GM18861 (cell line): ENCODE measurements around the gene CRISPLD2.

Experiments used
- ATAC-seq: cut with Tn5 transposase; IDR thresholded peaks from one replicate; pipeline ENCODE4 v1.9.1; 2021; ENCODE audit not compliant: unreplicated experiment

The CRISPLD2 gene

DNA sequence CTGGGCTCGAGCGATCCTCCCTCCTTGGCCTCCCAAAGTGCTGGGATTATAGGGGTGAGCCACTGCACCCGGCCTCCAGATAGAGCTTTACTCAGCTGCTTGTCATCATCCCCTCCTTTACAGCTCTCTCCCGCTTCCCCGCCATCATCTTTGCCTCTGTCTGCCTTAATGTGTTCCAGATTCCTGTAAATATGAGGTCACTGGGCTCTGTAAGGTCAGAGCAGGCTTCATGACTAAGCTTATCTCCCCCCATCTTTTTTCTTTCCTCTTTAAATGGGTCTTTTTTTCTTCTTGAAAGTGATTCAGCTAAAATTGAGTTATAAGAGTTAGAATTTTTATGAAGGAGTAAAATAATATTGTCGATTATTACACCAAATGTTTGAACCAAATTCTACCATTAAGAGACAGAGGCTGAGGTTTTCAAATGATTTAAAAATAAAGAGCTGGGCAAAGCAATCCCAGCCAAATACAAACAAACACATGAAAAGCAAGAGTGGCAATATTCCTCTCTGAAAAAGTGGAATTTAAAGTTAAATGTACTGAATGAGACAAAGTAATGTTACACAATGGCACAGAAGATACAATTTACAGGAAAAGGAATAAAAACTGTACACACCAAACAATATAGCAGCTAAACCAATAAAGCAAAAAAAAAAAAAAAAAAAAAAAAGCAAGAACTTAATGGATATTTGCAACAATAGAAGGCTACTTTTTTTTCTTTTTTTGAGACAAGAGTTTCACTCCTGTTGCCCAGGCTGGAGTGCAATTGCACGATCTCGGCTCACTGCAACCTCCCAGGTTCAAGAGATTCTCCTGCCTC is 62.1 kb downstream of the CRISPLD2 start:
- no peak for ATAC-seq

DNA sequence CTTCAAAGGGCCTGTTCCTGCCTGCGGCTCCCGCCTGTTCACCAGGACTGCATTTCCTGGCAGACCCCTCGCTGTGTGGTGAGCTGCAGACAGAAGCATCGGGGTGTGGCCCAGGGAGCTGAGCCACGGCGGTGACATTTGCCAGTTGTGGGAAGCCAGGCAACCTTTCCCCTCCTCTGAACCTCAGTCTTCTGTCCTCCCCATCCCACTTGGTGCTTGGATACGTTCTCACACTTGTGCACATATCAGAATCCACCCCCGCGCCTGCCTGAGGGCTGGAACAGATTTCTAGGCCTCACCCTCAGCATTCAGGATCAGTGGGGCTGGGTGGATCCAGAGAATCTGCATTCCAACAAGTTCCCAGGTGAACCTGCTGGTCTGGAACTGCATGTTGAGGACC is 63.5 kb downstream of the CRISPLD2 start:
- no peak for ATAC-seq

DNA sequence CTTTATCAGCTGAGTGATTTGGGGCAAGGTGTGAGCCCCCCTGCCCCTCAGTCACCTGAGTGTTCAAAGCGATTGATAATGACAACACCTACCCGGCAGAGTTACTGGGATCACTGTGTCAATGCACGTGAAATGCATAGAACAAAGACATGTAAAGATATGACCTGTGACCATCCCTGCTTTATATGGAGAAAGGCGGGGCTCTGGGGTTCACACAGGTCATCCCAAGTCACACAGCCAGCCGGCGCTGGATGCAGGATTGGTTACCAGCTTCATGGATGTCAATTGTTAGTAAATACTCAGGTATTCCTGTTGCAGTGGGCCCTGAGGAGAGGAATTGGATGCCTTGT is 64.4 kb downstream of the CRISPLD2 start:
- no peak for ATAC-seq

DNA sequence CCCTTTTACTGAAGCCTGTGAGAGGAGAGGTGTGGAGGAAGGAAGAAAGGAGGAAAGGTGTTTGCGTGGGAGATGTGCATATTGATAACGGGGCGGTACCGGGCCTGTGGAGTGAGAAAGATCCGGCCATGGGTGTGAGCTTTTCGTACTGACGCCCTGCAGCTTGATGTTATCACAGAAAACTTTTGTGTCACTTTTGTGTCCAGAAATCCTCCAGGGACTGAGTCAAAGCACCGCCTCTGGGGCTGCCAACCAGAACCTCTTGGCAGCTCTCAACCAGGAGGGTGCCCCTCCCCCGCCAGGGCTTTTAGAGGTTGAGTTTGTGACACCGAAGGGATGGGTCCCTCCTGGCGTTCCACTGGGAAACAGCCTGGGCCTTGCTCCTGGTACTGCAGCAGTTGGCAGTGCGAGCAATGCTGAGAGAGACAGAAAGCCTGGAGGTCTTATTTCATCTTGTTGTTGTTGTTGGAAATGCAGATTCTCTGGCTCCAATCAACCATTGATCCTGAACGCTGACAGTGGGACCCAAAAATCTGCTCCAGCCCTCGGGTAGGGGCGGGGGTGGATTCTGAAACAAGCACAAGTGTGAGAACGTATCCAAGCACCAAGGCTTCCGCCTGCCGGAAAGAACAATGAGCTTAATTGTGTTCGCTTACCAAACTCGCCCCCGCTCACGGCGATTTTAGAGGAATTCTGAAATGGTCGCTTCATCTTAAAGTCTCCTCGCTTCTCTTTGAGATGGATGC is 65.0 kb downstream of the CRISPLD2 start:
- no peak for ATAC-seq

DNA sequence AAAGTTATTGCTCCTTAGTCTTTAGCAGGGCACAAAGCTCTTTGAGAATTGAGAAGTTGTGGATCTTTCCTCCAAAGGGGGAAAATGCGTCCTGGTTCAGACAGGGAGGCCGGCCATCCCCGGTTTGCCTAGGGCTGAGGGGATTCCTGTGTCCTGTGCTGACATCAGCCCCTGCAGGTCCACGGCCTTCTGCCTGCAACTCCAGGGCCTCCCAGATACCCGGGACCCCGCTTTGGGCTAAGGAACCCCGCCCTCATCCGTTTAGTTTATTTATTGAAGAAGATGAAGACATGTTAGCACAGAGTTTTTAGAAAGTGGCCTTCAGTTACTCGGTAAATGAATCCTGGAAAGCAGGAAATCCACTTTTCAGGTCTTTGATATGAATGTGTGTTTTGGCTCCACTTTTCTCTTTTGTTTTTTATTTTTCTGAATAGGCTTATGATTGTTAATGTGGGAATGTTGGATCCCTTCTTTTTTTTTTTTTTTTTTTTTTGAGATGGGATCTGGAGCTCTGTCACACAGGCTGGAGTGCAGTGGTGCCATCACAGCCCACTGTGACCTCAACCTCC is 65.6 kb downstream of the CRISPLD2 start:
- ATAC-seq = no peak

DNA sequence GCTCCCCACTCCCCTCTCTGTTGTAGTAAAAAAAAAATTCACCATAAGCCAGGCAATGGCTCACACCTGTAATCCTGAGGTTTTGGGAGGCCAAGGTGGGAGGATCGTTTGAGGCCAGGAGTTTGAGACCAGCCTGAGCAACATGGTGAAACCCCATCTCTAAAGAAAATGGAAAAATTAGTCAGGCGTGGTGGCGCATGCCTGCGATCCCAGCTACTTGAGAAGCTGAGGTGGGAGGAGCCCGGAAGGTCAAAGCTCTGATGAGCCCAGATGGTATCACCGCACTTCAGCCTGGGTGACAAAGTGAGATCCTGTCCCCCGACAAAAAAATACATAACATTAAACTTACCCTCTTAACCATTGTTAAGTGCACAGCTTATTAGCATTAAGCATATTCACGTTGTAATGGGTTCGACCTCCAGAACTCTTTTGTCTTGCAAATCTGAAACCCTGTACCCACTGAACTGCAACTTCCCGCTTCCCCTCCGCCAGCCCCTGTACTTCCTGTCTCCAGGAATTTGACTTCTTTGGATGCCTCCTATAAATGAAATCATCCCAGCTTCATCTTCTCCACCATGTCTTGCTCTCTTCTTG is 66.8 kb downstream of the CRISPLD2 start:
- no peak for ATAC-seq

DNA sequence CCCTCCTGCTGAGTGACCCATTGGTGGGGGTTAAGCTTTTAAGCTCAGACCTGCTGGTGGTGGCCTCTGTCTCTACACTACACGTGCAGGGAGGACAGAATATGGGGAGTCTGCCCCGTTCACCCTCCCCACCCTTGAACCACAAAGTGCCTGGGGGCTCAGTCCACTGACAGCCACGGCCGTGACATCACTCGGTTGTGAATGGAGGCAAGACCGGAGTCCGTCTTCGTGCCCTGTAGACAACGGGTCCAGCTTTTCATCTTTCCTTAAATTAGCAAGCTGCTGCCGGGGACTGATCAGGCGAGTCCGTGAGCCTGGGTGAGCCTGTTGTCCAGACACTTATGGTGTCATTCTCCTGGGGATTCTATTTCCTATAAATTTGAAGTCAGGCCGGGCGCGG is 67.4 kb downstream of the CRISPLD2 start:
- ATAC-seq = no peak

DNA sequence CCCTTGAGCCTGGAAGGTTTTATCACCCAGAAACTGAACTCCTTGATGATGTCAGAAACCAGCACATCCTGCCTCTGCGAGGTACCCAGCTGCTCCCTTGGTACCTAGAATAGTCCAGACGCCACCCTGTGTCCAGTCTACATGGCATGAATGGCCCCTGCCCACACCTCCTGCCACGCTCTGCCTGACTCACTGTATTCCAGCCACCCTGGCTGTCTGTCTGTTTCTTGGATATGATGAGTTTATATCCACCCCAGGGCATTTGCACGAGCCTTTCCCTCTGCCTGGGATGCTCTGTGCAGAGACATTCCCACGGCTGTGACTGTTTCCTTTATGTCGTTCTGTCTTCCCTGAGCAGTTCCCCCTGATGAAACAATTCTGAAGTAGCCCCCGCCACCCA is 68.7 kb downstream of the CRISPLD2 start:
- ATAC-seq = no peak

DNA sequence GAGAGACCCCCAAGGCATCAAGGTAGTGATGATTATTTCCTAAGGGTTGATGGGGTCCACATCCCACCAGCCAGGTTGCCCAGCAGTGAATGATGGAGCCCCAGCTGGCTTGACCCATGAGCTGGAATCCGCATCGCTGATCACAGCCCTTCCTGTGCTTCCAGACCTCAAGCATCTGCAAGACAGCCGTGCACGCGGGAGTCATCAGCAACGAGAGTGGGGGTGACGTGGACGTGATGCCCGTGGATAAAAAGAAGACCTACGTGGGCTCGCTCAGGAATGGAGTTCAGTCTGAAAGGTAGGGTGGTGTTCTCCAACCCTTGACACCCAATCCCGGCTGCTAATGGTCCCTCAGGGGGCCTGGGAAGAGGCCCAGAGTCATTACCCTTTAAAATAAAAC is 69.3 kb downstream of the CRISPLD2 start:
- no peak for ATAC-seq

DNA sequence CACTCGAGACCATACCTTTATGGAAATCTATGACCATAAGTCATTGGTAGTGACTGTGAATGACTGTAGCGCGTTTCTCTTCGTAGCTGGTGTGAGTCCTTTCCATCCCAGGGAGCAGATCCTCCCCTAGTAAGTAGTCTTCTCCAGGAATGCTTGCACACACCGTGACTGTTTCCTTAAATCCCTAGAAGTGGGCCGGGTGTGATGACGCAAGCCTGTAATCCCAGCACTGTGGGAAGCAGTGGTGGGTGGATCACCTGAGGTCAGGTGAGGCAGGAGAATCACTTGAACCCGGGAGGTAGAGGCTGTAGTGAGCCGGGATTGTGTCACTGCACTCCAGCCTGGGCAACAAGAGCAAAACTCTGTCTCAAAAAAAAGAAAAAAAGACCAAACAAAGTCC is 70.6 kb downstream of the CRISPLD2 start:
- ATAC-seq = no peak

DNA sequence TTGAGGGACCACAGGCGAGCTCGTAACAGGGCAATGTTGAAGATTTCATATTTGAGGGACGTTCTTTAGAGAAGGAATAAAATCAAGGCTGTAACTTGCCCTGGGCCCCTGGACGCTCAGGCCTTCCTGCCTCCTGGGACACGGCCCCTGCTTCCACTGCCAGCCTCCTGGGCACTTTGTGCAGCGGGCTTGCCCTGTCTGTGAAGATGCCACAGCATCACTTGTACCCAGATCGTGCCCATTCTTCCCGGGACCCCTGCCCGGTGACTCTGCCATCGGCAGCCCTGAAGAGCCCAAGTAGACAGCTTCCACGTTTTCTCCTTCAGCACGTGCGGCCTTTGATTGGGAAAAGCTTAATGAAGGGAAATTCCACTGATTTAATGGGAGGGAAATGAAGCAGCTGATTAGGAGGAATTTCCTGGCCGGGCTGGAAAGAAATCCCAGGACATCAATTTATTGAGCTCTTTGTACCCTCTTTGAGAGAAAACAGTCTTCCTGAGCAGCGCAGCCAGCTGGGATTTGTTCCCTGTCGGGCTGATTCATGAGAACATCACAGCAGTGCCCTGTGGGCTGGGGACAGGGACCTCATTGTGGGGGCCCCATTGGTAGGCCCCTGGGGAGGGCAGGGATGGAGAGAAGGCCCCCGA is 71.5 kb downstream of the CRISPLD2 start:
- ATAC-seq = no peak

DNA sequence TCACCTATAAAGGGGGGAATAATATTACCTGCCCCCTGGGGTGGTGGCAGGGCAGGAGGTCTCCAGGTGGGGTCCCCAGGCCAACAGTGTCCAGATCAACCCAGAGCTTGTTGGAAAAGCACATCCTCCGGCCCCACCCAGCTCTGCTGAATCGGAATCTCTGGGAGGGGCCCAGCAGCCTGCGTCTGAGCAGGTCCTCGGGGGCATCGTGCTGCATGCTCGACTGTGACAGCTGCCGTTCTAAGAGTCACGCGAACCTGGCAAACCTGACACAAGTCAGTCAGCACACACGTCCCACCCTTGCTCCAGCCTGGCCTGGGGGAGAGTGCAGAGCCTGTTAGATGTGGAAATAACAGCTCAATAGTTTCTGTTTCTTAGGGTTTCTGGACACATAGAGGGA is 72.3 kb downstream of the CRISPLD2 start:
- no peak for ATAC-seq

DNA sequence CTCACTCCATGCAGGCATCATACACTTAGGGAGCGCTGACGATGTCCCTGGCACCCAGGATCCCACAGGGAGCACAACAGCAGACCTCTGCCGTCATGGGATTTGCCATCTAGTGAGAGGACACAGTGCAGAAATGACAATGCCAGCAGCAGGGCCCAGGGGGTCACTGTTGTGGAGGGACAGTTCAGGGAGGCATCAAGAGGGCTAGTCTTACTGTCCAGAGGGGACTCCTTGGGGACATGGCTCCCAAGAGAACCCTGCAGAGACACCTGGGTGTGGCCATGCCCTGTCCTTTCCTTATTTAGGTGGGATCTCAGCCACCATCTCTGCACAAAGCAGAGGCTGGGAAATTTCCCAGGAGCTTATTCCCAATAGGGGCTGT is 73.7 kb downstream of the CRISPLD2 start:
- ATAC-seq = no peak

DNA sequence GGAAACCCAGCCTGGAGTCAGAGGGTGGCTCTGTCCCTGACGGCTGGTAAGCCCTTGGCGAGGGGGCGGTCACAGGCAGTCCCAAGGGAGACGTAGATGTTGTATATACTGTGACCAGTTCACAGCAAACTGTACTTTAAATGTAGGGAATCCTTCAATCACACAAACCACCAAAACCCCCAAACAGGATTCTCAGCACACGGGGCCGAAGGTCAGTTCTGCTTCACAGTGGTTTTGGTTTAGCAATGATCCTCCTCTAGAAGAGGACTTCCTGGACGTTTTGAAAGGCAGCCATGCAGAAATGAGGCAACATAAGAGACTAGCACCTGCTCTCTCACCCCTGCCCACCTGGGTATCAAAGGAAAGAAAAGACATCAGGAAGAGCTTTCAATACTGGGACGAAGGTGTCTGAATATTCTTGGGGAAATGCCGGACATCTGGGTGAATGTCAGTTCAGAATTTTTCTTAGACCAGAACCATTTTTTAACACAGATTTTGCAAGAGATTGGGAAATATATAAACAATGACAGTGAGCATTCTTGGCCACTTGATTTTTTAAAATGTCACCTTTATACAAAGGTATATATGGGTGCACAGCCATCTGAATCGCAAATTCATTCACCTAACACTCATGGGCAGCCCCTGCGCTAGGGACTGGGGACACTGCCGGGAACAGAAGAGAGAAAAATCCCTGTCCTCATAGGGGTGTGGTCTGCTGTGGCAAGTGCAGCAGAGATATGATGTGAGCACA is 74.2 kb downstream of the CRISPLD2 start:
- no peak for ATAC-seq

DNA sequence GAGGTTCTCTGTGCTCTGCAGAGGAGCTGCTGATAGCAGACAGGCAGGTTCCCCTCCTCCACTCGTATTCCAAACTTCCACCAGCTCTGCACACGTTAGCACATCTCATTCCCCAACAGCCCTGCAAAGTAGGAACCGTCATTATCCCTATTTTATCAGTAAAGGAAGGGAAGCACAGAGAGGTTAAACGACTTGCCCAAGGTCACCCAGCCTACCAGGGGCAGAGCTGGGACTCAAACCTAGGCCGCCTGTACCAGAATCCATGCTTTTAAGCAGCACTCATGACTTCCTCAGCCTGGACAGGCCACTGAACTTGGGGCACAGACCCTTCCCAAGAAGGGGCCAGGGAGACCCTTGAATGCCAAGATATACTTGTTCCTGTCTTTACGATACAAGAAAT is 75.2 kb downstream of the CRISPLD2 start:
- no peak for ATAC-seq

DNA sequence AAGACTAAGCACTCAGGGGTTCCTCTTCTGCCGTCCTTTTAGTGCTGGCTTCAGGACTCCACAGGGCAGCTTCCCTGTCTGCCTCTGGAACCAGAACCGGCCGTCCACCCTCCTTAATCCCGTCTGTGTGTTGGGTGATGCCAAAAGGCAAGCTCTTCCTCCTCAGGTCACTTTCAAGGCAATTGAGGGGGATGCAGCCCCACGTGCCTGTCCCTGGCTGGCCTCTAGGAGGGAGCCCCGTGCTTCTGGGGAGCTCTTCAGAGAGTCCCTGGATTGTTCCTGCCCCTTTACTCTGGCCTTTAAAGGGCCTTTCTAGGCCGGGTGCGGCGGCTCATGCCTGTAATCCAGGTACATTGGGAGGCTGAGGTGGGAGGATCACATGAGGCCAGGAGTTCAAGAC is 77.1 kb downstream of the CRISPLD2 start:
- no peak for ATAC-seq

DNA sequence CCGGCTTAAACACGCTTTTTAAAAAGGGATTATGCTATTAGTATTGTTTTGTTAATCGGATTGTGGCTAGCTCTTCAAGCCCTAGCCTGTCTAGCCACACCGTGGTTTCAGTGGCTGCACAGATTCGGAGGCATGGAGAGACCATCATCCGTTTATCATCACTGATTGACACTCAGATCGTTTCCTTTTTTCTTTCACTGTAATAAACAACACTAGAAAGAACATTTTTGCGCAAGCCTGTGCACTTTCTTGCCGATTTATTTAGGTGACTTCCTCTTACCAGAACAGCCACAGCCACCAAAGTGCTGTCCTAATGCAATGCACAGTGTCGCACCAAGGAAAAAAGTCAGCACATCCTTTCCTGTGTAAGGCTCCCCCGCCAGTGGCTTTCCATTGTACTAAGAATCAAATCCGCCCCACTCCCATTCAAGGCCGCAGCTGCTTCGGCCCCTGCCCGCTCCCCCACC is 78.2 kb downstream of the CRISPLD2 start:
- ATAC-seq = no peak

DNA sequence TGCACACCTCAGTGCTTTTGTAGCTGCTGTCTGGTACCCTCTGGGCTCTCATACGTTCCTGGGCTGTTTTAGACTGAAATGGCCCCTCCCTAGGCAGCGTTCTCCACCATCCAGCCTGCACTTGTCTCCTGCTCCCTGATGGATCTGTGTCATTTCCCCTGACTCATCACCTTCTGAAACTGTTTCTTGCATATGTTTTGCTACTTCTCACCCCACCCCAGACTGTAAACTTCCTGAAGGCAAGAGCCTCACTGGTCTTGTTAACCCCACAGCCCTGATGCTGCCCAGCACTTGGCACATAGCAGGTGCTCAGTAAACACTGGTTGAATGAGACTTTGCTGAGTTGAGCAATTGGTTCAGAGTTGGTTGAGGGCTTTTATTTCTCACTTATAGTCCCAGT is 78.7 kb downstream of the CRISPLD2 start:
- no peak for ATAC-seq

DNA sequence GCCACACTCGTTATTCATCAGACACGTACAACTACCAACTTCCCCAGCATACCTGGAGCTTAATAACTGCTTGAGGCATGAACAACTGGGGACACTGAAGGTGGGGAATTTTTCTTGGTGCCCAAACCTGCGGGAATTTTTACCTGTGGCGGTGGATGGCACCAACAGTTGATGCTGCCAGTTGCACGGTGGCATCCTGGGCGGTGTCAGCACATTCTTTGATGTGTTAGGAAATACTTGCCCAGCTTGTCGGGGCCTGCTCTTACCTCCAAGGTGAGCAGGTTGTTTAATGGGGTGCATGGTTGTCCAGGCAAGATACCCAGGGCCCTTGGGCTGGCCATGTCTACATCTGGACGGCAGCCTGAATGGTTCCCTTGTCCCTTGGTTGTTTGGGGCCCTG is 79.6 kb downstream of the CRISPLD2 start:
- ATAC-seq = no peak

DNA sequence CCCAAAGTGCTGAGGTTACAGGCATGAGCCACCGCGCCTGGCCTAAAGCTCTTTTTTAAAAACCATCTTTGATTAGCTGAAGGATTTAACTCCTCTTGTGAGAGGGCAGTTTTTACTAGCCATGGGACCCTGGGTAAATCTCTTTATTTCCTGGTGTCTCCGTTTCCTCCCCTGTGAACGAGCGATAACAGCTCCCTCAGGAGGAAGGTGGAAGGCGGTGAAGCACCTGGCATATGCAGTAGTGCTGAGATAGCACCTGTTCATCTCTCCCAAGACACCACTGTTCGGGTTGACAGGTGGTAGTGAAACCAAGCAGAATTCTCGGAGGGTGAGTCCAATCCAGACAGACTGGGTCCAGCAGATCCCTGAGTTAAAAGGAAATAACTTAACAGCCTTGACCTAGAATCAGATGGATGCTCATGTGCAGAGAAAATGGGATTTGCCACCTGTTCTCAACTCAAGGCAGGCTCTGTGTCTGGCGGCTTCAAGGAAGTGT is 86.2 kb downstream of the CRISPLD2 start:
- no peak for ATAC-seq
